VCaP (cell line): ENCODE results near the gene MYL4.
"Not testable (repeated sequence)": the region's sequence is repeated elsewhere in the genome, so short reads cannot be mapped to it uniquely, and the experiment has no call there.

Experiments used
- H3K27ac ChIP-seq: fragments of 450-650 bp; 2 replicates; pipeline ENCODE4 v1.5.1; 2017
- CTCF ChIP-seq: fragments of 450-650 bp; conservative IDR thresholded peaks from 2 replicates; pipeline ENCODE4 v1.5.1; 2017; ENCODE audit warnings: mild to moderate bottlenecking, moderate library complexity

MYL4 gene

GRCh38 chr17:47219621-47220475 is 10.7 kb downstream of the MYL4 start:
- TF ChIP-seq CTCF: no peak
- H3K27ac ChIP-seq: no peak overlapping the region

GRCh38 chr17:47220531-47220999 is 11.4 kb downstream of the MYL4 start:
- TF ChIP-seq CTCF: no peak
- H3K27ac ChIP-seq: no peak overlapping the region

GRCh38 chr17:47221154-47221553 is 12.0 kb downstream of the MYL4 start:
- TF ChIP-seq CTCF: no peak
- H3K27ac ChIP-seq: no peak overlapping the region

GRCh38 chr17:47222047-47222446 is 12.9 kb downstream of the MYL4 start:
- no peak overlapping the region for H3K27ac ChIP-seq
- TF ChIP-seq CTCF: no peak

- no peak overlapping the region for H3K27ac ChIP-seq
- TF ChIP-seq CTCF: no peak
Observed at GRCh38 chr17:47223007-47223406, 13.9 kb downstream of the MYL4 start.

GRCh38 chr17:47223460-47223859 is 14.3 kb downstream of the MYL4 start:
- no peak for TF ChIP-seq CTCF
- no peak overlapping the region for H3K27ac ChIP-seq

GRCh38 chr17:47224077-47224476 is 14.9 kb downstream of the MYL4 start:
- not testable (repeated sequence) for H3K27ac ChIP-seq

GRCh38 chr17:47224966-47225365 is 15.8 kb downstream of the MYL4 start:
- no peak for TF ChIP-seq CTCF

More at GRCh38 chr17:47224966-47225365, 15.8 kb downstream of the MYL4 start:
- no peak overlapping the region for H3K27ac ChIP-seq
